HG03064 (cell line): Measurements from ENCODE around the gene FAM9C.
A peak's percentile ranks its signal among the peaks of the same experiment; 100 is the strongest.
"Not testable (repeated sequence)": the region's sequence is repeated elsewhere in the genome, so short reads cannot be mapped to it uniquely, and the experiment has no call there.

Experiments
- ATAC-seq: cut with Tn5 transposase; IDR thresholded peaks from one replicate; pipeline ENCODE4 v1.9.1; 2021; ENCODE audit warnings: low read depth; ENCODE audit not compliant: unreplicated experiment

The FAM9C gene

GRCh38 chrX:13044441-13044840 lies at the start of gene FAM9C:
FAM9C (minus strand) TSS chrX:13044620; CDS start chrX:13043789, 831 bp downstream.
- no peak for ATAC-seq

- ATAC-seq = no peak
Measured at GRCh38 chrX:13093529-13094140, 49.2 kb upstream of the FAM9C start.

GRCh38 chrX:13092455-13092941 lies 48.1 kb upstream of the FAM9C start:
- peak; percentile 62 for ATAC-seq

- ATAC-seq = no peak
Measured at GRCh38 chrX:13091111-13091765, 46.8 kb upstream of the FAM9C start.

- ATAC-seq = no peak
Measured at GRCh38 chrX:13090339-13091110, 46.1 kb upstream of the FAM9C start.

- ATAC-seq = no peak
Measured at GRCh38 chrX:13090027-13090338, 45.6 kb upstream of the FAM9C start.

GRCh38 chrX:13088156-13088487 lies 43.7 kb upstream of the FAM9C start:
- ATAC-seq = no peak

- peak; percentile 75 for ATAC-seq
Measured at GRCh38 chrX:13087322-13088155, 43.1 kb upstream of the FAM9C start.

- not testable (repeated sequence) for ATAC-seq
Measured at GRCh38 chrX:13086793-13087321, 42.4 kb upstream of the FAM9C start.

GRCh38 chrX:13086076-13086475 lies 41.7 kb upstream of the FAM9C start:
- no peak for ATAC-seq

GRCh38 chrX:13085526-13085925 lies 41.1 kb upstream of the FAM9C start:
- no peak for ATAC-seq

- ATAC-seq = no peak
Measured at GRCh38 chrX:13084611-13085010, 40.2 kb upstream of the FAM9C start.

GRCh38 chrX:13083755-13084326 lies 39.4 kb upstream of the FAM9C start:
- not testable (repeated sequence) for ATAC-seq

- ATAC-seq = no peak
Measured at GRCh38 chrX:13082206-13083065, 38.0 kb upstream of the FAM9C start.

GRCh38 chrX:13081395-13082205 lies 37.2 kb upstream of the FAM9C start:
- no peak for ATAC-seq

- no peak for ATAC-seq
Measured at GRCh38 chrX:13080128-13080795, 35.8 kb upstream of the FAM9C start.

GRCh38 chrX:13078739-13079444 lies 34.5 kb upstream of the FAM9C start:
- ATAC-seq = no peak
